ENCODE measurements around the gene COX19. TPM values are rescaled to one million over a fixed set of nuclear protein-coding genes. Genes with fewer than 3 reads are reported as not detected.
"Not testable (repeated sequence)": the region's sequence is repeated elsewhere in the genome, so short reads cannot be mapped to it uniquely, and the experiment has no call there.

The COX19 gene
- polyA plus RNA-seq, 1 donor (not counting 4 experiments of a cell fraction or from before 2014, with no cell fraction given), result 6.2 TPM

DNA sequence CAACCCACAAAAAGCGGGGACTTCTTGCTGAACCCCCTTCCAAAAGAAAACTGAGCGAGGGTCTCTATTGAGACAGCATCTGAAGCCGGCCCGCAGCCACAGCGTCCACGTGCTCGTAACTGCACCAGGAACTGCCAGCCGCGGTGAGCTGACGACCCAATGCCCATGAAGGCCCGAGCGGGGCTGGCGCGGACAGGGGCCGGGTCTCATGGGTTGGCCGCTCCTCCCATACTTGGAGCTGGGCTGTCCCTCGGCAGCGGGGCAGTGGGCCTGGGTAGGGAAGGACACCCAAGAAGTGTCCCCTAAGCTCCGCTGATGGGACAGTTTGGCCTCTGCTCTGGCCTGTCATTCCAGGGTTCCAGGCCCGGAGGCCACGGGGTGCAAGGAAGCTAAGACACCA, 30.0 kb upstream of the COX19 start:
- FAIRE-seq (no peak), DNase-seq (ENCODE audit: low read depth, low spot score) (no peak)
- Histone ChIP-seq H4K20me1 (ENCODE audit: control insufficient read depth, extremely low read depth, insufficient read depth, low read length) (no peaks in the 10 kb centered on the region), H3K9me3 (ENCODE audit: control insufficient read depth, low read depth, low read length) (no peaks in the 10 kb centered on the region), H3K9ac (ENCODE audit: control insufficient read depth, extremely low read depth, insufficient read depth, low read length) (no peak overlapping the region), H3K27ac (ENCODE audit: control insufficient read depth, insufficient read depth, low read length) (no peak overlapping the region), H3K36me3 (ENCODE audit: control insufficient read depth in 2 of 2, extremely low read depth in 1 of 2, insufficient read depth in 2 of 2, low read length in 2 of 2) (peaks cover 0 to 2% of the 10 kb centered on the region in 2 experiments), H3K79me2 (ENCODE audit: control insufficient read depth, insufficient read depth, low read length) (no peaks in the 10 kb centered on the region), H3K4me1 (ENCODE audit: control insufficient read depth, extremely low read depth, insufficient read depth, low read length) (no peaks in the 10 kb centered on the region), H3K4me3 (ENCODE audit: control insufficient read depth in 2 of 3, extremely low read depth in 1 of 3, insufficient read depth in 2 of 3, low read depth in 1 of 3, low read length in 3 of 3) (no peak overlapping the region), H2AFZ (ENCODE audit: control insufficient read depth, low read length) (no peak overlapping the region), H3K27me3 (ENCODE audit: control insufficient read depth, extremely low read depth, insufficient read depth, low read length) (no peaks in the 10 kb centered on the region), H3K4me2 (ENCODE audit: control insufficient read depth, extremely low read depth, insufficient read depth, low read depth, low read length) (no peak overlapping the region), H3K9me1 (ENCODE audit: control insufficient read depth, extremely low read depth, insufficient read depth, low read length) (no peaks in the 10 kb centered on the region)
- TF ChIP-seq EZH2 (IDR thresholded peaks at IDR 0.05; ENCODE audit: low read length), result no peak
- TF ChIP-seq, protein P1, sequence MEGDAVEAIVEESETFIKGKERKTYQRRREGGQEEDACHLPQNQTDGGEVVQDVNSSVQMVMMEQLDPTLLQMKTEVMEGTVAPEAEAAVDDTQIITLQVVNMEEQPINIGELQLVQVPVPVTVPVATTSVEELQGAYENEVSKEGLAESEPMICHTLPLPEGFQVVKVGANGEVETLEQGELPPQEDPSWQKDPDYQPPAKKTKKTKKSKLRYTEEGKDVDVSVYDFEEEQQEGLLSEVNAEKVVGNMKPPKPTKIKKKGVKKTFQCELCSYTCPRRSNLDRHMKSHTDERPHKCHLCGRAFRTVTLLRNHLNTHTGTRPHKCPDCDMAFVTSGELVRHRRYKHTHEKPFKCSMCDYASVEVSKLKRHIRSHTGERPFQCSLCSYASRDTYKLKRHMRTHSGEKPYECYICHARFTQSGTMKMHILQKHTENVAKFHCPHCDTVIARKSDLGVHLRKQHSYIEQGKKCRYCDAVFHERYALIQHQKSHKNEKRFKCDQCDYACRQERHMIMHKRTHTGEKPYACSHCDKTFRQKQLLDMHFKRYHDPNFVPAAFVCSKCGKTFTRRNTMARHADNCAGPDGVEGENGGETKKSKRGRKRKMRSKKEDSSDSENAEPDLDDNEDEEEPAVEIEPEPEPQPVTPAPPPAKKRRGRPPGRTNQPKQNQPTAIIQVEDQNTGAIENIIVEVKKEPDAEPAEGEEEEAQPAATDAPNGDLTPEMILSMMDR (optimal IDR thresholded peaks at IDR 0.05 in 1 of 3, IDR thresholded peaks at IDR 0.05 in 1 of 3, conservative IDR thresholded peaks at IDR 0.05 in 1 of 3; ENCODE audit: extremely low read depth in 1 of 3, insufficient read depth in 2 of 3, low read length in 3 of 3), result no peak
- dilution Hi-C loops (cut with MboI; ENCODE audit: extremely low pct_ligation_motif_present, low sequenced_read_pairs), result no loop called here

DNA sequence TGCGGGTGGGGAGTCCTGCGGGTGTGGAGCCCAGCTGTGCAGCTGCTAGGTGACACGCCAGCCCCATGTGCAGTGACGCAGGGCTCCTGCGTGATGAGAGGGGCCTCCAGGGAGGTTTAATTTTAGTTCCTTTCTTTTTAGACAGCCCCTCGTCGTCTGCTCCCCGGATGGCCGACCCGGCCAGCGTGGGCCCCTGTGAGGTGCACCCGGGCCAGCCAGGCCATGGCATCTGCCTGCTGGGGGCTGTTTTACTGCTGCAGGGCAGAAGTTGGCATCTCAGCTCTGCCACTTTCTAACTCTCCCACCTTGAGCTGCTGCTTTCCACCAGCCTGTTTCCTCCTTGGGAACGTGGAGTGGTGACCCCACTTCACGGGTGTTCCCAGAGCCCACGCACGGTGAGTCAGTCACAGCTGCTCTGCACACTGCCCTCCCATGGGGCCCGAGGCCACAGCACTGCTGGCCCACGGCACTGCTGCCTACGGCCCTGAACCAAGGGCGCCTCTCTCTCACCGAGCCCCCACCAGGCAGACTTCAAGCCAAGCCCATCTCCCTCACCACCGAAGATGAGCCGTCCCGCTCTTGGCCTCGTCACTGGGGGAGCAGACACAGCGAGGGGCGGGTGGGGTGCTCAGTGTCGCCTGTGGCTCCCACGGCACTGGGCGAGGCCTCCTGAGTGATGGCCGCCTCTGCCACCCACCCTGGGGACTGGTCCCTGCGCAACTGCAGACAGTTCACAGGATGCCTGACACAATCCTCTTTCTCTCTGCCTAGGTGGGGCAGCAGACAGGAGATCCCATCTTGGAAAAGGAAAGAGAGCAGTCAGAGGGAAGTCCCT, 28.9 kb upstream of the COX19 start:
- Histone ChIP-seq H2AFZ (ENCODE audit: control insufficient read depth, low read length) (no peak overlapping the region), H3K9me1 (ENCODE audit: control insufficient read depth, extremely low read depth, insufficient read depth, low read length) (no peaks in the 10 kb centered on the region), H3K9me3 (ENCODE audit: control insufficient read depth, low read depth, low read length) (no peaks in the 10 kb centered on the region), H3K4me1 (ENCODE audit: control insufficient read depth, extremely low read depth, insufficient read depth, low read length) (no peaks in the 10 kb centered on the region), H3K4me2 (ENCODE audit: control insufficient read depth, extremely low read depth, insufficient read depth, low read depth, low read length) (no peak overlapping the region), H3K36me3 (ENCODE audit: control insufficient read depth in 2 of 2, extremely low read depth in 1 of 2, insufficient read depth in 2 of 2, low read length in 2 of 2) (peaks cover 0 to 2% of the 10 kb centered on the region in 2 experiments), H3K9ac (ENCODE audit: control insufficient read depth, extremely low read depth, insufficient read depth, low read length) (no peak overlapping the region), H3K27ac (ENCODE audit: control insufficient read depth, insufficient read depth, low read length) (no peak overlapping the region), H3K79me2 (ENCODE audit: control insufficient read depth, insufficient read depth, low read length) (no peaks in the 10 kb centered on the region), H4K20me1 (ENCODE audit: control insufficient read depth, extremely low read depth, insufficient read depth, low read length) (no peaks in the 10 kb centered on the region), H3K4me3 (ENCODE audit: control insufficient read depth in 2 of 3, extremely low read depth in 1 of 3, insufficient read depth in 2 of 3, low read depth in 1 of 3, low read length in 3 of 3) (no peak overlapping the region), H3K27me3 (ENCODE audit: control insufficient read depth, extremely low read depth, insufficient read depth, low read length) (no peaks in the 10 kb centered on the region)
- TF ChIP-seq, protein P1 (optimal IDR thresholded peaks at IDR 0.05 in 1 of 3, IDR thresholded peaks at IDR 0.05 in 1 of 3, conservative IDR thresholded peaks at IDR 0.05 in 1 of 3; ENCODE audit: extremely low read depth in 1 of 3, insufficient read depth in 2 of 3, low read length in 3 of 3), result no peak
- TF ChIP-seq EZH2 (IDR thresholded peaks at IDR 0.05; ENCODE audit: low read length), result no peak
- dilution Hi-C loops (cut with MboI; ENCODE audit: extremely low pct_ligation_motif_present, low sequenced_read_pairs), result no loop called here
- FAIRE-seq, result no peak
- DNase-seq (ENCODE audit: low read depth, low spot score), result no peak

DNA sequence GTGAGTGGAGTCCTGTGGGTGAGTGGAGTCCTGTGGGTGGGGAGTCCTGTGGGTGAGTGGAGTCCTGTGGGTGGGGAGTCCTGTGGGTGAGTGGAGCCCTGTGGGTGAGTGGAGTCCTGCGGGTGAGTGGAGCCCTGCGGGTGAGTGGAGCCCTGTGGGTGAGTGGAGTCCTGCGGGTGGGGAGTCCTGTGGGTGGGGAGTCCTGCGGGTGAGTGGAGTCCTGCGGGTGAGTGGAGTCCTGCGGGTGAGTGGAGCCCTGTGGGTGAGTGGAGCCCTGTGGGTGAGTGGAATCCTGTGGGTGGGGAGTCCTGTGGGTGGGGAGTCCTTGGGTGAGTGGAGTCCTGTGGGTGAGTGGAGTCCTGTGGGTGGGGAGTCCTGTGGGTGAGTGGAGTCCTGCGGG, 27.1 kb upstream of the COX19 start:
- H3K9me3 ChIP-seq (ENCODE audit: control insufficient read depth, low read depth, low read length); H3K79me2 ChIP-seq (ENCODE audit: control insufficient read depth, insufficient read depth, low read length); FAIRE-seq; H3K4me2 ChIP-seq (ENCODE audit: control insufficient read depth, extremely low read depth, insufficient read depth, low read depth, low read length); H3K4me1 ChIP-seq (ENCODE audit: control insufficient read depth, extremely low read depth, insufficient read depth, low read length); H3K9ac ChIP-seq (ENCODE audit: control insufficient read depth, extremely low read depth, insufficient read depth, low read length); dilution Hi-C loops (cut with MboI; ENCODE audit: extremely low pct_ligation_motif_present, low sequenced_read_pairs); H3K4me3 ChIP-seq (ENCODE audit: control insufficient read depth in 2 of 3, extremely low read depth in 1 of 3, insufficient read depth in 2 of 3, low read depth in 1 of 3, low read length in 3 of 3); H3K27me3 ChIP-seq (ENCODE audit: control insufficient read depth, extremely low read depth, insufficient read depth, low read length); H3K9me1 ChIP-seq (ENCODE audit: control insufficient read depth, extremely low read depth, insufficient read depth, low read length); H3K27ac ChIP-seq (ENCODE audit: control insufficient read depth, insufficient read depth, low read length); H4K20me1 ChIP-seq (ENCODE audit: control insufficient read depth, extremely low read depth, insufficient read depth, low read length); DNase-seq (ENCODE audit: low read depth, low spot score); H3K36me3 ChIP-seq (ENCODE audit: control insufficient read depth in 2 of 2, extremely low read depth in 1 of 2, insufficient read depth in 2 of 2, low read length in 2 of 2); H2AFZ ChIP-seq (ENCODE audit: control insufficient read depth, low read length): not testable (repeated sequence)

DNA sequence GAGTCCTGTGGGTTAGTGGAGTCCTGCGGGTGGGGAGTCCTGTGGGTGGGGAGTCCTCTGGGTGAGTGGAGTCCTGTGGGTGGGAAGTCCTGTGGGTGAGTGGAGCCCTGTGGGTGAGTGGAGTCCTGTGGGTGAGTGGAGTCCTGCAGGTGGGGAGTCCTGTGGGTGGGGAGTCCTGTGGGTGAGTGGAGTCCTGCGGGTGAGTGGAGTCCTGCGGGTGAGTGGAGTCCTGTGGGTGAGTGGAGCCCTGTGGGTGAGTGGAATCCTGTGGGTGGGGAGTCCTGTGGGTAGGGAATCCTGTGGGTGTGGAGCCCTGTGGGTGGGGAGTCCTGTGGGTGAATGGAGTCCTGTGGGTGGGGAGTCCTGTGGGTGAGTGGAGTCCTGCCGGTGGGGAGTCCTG, 26.7 kb upstream of the COX19 start:
- FAIRE-seq; DNase-seq (ENCODE audit: low read depth, low spot score); H3K9me3 ChIP-seq (ENCODE audit: control insufficient read depth, low read depth, low read length); dilution Hi-C loops (cut with MboI; ENCODE audit: extremely low pct_ligation_motif_present, low sequenced_read_pairs); H3K9me1 ChIP-seq (ENCODE audit: control insufficient read depth, extremely low read depth, insufficient read depth, low read length); H3K9ac ChIP-seq (ENCODE audit: control insufficient read depth, extremely low read depth, insufficient read depth, low read length); H3K79me2 ChIP-seq (ENCODE audit: control insufficient read depth, insufficient read depth, low read length); H3K4me3 ChIP-seq (ENCODE audit: control insufficient read depth in 2 of 3, extremely low read depth in 1 of 3, insufficient read depth in 2 of 3, low read depth in 1 of 3, low read length in 3 of 3); H2AFZ ChIP-seq (ENCODE audit: control insufficient read depth, low read length); H3K4me1 ChIP-seq (ENCODE audit: control insufficient read depth, extremely low read depth, insufficient read depth, low read length); H3K4me2 ChIP-seq (ENCODE audit: control insufficient read depth, extremely low read depth, insufficient read depth, low read depth, low read length); H3K27me3 ChIP-seq (ENCODE audit: control insufficient read depth, extremely low read depth, insufficient read depth, low read length); H3K27ac ChIP-seq (ENCODE audit: control insufficient read depth, insufficient read depth, low read length); H4K20me1 ChIP-seq (ENCODE audit: control insufficient read depth, extremely low read depth, insufficient read depth, low read length); H3K36me3 ChIP-seq (ENCODE audit: control insufficient read depth in 2 of 2, extremely low read depth in 1 of 2, insufficient read depth in 2 of 2, low read length in 2 of 2): not testable (repeated sequence)

Data from keratinocyte (primary cell).